ENCODE results near the gene ZNF83.
"Not testable (repeated sequence)": the region's sequence is repeated elsewhere in the genome, so short reads cannot be mapped to it uniquely, and the experiment has no call there.

Gene ZNF83

DNA sequence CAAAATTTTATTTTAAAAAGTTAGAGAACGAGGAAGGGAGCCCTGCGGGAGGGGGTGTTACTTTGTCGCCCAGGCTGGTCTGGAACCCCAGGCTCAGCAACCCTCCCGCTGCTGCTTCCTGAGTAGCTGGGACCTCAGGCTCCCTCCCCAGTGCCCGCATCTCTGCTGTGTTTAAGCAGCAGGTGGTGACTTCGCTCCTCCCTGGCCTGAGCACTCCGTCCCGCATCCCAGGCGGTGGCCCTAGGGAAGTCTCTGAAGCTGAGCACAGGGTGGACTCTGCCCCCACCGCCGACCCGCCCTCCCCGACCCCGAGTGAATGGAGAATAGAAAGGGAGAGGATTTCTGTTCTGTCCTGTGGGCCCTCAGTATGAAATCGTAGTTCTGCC is 37.5 kb downstream of the ZNF83 start:
- peak overlapping the region; percentile 70 for H3K4me3 ChIP-seq (ENCODE audit: low read depth, low read length)
- TF ChIP-seq CTCF (IDR thresholded peaks at IDR 0.05; ENCODE audit: control insufficient read depth, extremely low read depth, insufficient read depth), result no peak
- no peak for DNase-seq (ENCODE audit: low read depth)

- no peak overlapping the region for H3K4me3 ChIP-seq (ENCODE audit: low read depth, low read length)
- DNase-seq (ENCODE audit: low read depth), result no peak
- TF ChIP-seq CTCF (IDR thresholded peaks at IDR 0.05; ENCODE audit: control insufficient read depth, extremely low read depth, insufficient read depth), result no peak
These were observed 38.9 kb downstream of the ZNF83 start for GRCh38 chr19:52599241-52599640.

GRCh38 chr19:52593441-52593840 is 44.7 kb downstream of the ZNF83 start:
- H3K4me3 ChIP-seq (ENCODE audit: low read depth, low read length); DNase-seq (ENCODE audit: low read depth): not testable (repeated sequence)

DNA sequence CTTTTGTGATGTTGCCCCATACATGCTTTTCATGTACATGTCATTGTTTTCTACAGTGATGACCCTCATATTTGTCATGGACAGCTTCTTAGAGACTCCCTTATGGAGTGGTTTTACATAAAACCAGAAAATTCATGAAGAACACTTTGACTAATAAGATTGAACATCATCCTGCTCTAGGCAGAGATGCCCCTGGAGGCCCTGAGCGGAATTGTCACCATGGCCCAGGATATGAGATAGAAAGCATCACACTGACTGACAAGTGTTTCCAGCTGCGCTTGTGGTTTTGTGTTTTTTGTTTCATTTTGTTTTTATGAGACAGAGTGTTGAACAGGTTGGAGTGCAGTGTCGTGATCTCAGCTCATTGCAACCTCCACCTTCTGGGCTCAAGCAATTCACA is 45.9 kb downstream of the ZNF83 start:
- no peak for TF ChIP-seq CTCF (IDR thresholded peaks at IDR 0.05; ENCODE audit: control insufficient read depth, extremely low read depth, insufficient read depth)
- DNase-seq (ENCODE audit: low read depth), result no peak
- no peak overlapping the region for H3K4me3 ChIP-seq (ENCODE audit: low read depth, low read length)

- no peak overlapping the region for H3K4me3 ChIP-seq (ENCODE audit: low read depth, low read length)
- peak; percentile 33 for TF ChIP-seq CTCF (IDR thresholded peaks at IDR 0.05; ENCODE audit: control insufficient read depth, extremely low read depth, insufficient read depth)
- no peak for DNase-seq (ENCODE audit: low read depth)
These were observed 47.4 kb downstream of the ZNF83 start for GRCh38 chr19:52590728-52591127.

DNA sequence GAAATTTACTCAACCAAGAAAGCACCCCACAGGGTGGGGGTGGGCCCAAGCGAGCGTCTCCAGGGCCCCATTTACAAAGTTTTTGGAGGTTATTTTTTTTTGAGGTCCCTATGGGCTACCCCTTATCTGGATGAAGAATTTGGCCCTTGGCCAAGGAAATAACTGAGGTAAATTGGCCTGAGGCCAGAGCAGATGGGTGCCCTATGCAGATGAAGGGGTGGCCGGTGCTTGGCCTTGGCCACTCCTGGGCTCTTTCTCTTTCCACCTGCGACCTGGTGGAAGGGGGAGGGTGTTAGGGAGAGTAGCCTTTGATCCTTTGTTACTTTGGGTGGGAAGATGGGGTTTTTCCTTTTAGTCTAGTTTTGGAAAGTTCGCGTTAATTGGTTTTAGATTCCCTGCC is 52.6 kb downstream of the ZNF83 start:
- DNase-seq (ENCODE audit: low read depth), result no peak
- H3K4me3 ChIP-seq (ENCODE audit: low read depth, low read length), result no peak overlapping the region
- no peak for TF ChIP-seq CTCF (IDR thresholded peaks at IDR 0.05; ENCODE audit: control insufficient read depth, extremely low read depth, insufficient read depth)

GRCh38 chr19:52584736-52585440 is 53.3 kb downstream of the ZNF83 start:
- TF ChIP-seq CTCF (IDR thresholded peaks at IDR 0.05; ENCODE audit: control insufficient read depth, extremely low read depth, insufficient read depth), result no peak
- H3K4me3 ChIP-seq (ENCODE audit: low read depth, low read length), result no peak overlapping the region
- DNase-seq (ENCODE audit: low read depth), result no peak

Measured in LNCaP clone FGC (cell line).